Measurements from ENCODE around the gene GNLY. TPM values are rescaled to one million over a fixed set of nuclear protein-coding genes. Genes with fewer than 3 reads are reported as not detected.

The GNLY gene
- total RNA-seq, 1 donor: 181 TPM

- Histone ChIP-seq H3K27me3 (ENCODE audit: insufficient read depth, low read length) (no peaks in the 10 kb centered on the region), H3K9me3 (ENCODE audit: low read depth, low read length) (no peaks in the 10 kb centered on the region), H3K4me1 (ENCODE audit: insufficient read depth, low read length) (peaks cover 40% of the 10 kb centered on the region), H3K4me3 (ENCODE audit: low read length) (no peak overlapping the region)
Measured at GRCh38 chr2:85718009-85718391, 23.8 kb downstream of the GNLY start.

DNA sequence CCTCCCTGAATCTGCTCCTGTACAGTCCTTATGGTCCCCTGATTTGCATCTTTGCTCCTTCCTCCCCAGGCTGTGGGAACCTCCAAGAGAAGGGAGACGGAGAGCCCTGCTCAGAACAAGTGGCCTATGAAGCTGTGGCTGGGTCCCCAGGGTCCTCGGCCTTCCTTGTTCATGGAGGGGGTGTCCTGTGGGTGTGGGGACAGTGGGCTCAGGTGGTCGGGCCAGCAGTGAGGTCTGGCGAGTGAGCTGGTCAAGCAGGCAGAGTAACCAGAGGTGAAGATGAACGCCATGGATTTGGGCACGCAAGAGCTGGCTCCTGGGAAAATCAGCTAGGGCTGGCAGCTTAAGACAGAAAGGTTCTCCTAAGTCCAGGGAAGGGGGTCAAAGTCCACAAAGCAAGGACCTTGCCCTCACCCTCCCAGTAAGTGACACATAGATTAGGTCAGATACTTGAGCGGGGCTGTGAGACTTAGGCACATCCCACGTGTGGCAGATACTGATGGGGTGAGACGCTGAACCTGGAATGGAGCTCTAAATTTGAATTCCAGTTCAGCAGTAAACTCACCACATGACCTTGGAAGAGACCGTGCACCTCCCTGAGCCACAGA, 24.8 kb downstream of the GNLY start:
- no peaks in the 10 kb centered on the region for H3K9me3 ChIP-seq (ENCODE audit: low read depth, low read length)
- H3K4me1 ChIP-seq (ENCODE audit: insufficient read depth, low read length): peaks cover 40% of the 10 kb centered on the region
- H3K27me3 ChIP-seq (ENCODE audit: insufficient read depth, low read length): no peaks in the 10 kb centered on the region
- no peak overlapping the region for H3K4me3 ChIP-seq (ENCODE audit: low read length)

- Histone ChIP-seq H3K4me1 (ENCODE audit: insufficient read depth, low read length) (peaks cover 40% of the 10 kb centered on the region), H3K9me3 (ENCODE audit: low read depth, low read length) (no peaks in the 10 kb centered on the region), H3K27me3 (ENCODE audit: insufficient read depth, low read length) (no peaks in the 10 kb centered on the region), H3K4me3 (ENCODE audit: low read length) (no peak overlapping the region)
Measured at GRCh38 chr2:85719609-85720240, 25.6 kb downstream of the GNLY start.

- Histone ChIP-seq H3K9me3 (ENCODE audit: low read depth, low read length) (no peaks in the 10 kb centered on the region), H3K4me1 (ENCODE audit: insufficient read depth, low read length) (peaks cover 34% of the 10 kb centered on the region)
Measured at GRCh38 chr2:85720533-85720932, 26.4 kb downstream of the GNLY start.

GRCh38 chr2:85721641-85722040, 27.5 kb downstream of the GNLY start:
- no peaks in the 10 kb centered on the region for H3K9me3 ChIP-seq (ENCODE audit: low read depth, low read length)
- H3K27me3 ChIP-seq (ENCODE audit: insufficient read depth, low read length): no peaks in the 10 kb centered on the region
- H3K4me1 ChIP-seq (ENCODE audit: insufficient read depth, low read length): peaks cover 24% of the 10 kb centered on the region
- no peak overlapping the region for H3K4me3 ChIP-seq (ENCODE audit: low read length)

More at GRCh38 chr2:85720533-85720932, 26.4 kb downstream of the GNLY start:
- Histone ChIP-seq H3K27me3 (ENCODE audit: insufficient read depth, low read length) (no peaks in the 10 kb centered on the region), H3K4me3 (ENCODE audit: low read length) (no peak overlapping the region)

- Histone ChIP-seq H3K9me3 (ENCODE audit: low read depth, low read length) (no peaks in the 10 kb centered on the region), H3K4me3 (ENCODE audit: low read length) (no peak overlapping the region)
Measured at GRCh38 chr2:85722519-85722918, 28.4 kb downstream of the GNLY start.

DNA sequence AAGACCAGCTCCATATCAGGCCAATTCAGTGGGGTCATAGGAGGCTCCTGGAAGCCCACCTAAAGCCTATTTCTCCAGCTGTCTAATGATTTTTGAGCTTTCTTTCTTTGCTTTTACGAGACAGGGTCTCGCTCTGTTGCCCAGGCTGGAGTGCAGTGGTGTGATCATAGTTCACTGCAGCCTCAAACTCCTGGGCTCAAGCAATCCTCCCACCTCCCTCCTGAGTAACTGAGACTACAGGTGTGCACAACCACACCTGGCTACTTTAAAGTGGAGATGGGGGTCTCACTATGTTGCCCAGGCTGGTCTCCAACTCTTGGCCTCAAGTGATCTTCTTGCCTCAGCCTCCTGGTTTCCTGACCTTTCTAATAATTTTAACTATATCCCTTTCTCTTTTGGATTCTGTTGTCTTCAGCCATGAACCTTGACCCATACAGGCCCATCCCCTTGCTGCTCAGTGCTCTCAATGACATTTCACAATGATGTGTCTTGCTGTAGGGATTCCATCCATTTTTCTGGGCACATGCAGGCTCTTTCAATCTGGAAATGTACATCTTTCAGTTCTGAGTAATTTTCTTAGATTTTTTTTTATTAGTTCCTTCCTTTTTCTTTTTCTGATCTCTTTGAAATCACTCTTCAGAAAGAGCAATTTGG, 29.7 kb downstream of the GNLY start:
- H3K27me3 ChIP-seq (ENCODE audit: insufficient read depth, low read length): no peaks in the 10 kb centered on the region
- no peak overlapping the region for H3K4me3 ChIP-seq (ENCODE audit: low read length)
- peaks cover 32% of the 10 kb centered on the region for H3K4me1 ChIP-seq (ENCODE audit: insufficient read depth, low read length)
- no peaks in the 10 kb centered on the region for H3K9me3 ChIP-seq (ENCODE audit: low read depth, low read length)

More at GRCh38 chr2:85722519-85722918, 28.4 kb downstream of the GNLY start:
- H3K27me3 ChIP-seq (ENCODE audit: insufficient read depth, low read length): no peaks in the 10 kb centered on the region
- H3K4me1 ChIP-seq (ENCODE audit: insufficient read depth, low read length): peaks cover 23% of the 10 kb centered on the region

DNA sequence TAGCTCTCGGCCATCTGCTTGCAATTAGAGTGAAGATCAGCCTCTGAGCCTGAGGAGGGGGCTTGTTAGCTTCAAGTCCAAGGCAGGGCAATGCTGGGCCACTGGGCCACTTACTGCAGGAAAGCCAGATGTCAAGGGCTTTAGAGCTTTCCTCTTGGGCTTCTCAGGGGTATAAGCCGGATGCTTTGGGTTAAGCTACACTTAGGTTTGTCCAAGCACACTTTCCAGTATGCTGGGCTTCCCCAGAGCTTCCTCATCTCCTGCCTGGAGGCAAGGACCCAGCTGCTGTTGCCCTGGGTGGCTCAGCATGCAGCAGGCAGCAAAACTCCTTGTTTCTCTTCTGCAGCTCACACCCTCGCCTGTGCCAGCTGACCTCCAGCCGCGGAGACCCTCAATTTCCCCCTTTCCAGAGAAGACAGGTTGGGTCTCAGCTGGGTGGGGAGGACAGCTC, 30.6 kb downstream of the GNLY start:
- Histone ChIP-seq H3K4me3 (ENCODE audit: low read length) (no peak overlapping the region), H3K27me3 (ENCODE audit: insufficient read depth, low read length) (no peaks in the 10 kb centered on the region), H3K9me3 (ENCODE audit: low read depth, low read length) (no peaks in the 10 kb centered on the region), H3K4me1 (ENCODE audit: insufficient read depth, low read length) (peaks cover 37% of the 10 kb centered on the region)

DNA sequence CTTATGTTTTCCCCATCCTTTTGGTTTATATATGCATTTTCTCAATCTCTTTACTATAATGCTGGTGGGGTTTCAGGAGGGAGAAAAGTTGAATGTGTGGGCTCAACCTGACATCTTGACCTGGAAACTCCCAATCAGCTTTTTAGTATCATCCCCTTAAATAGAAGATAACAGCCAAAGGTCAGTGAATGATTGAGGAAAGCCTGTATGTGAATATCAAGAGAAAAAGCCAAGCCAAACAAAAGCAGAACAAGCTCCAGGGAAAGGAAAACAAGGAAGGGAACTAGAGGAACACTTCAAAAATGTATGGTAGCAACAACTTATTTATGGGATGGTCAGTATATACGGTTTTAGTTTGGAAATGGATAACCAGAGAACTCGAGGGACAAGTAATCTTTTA, 31.3 kb downstream of the GNLY start:
- Histone ChIP-seq H3K27me3 (ENCODE audit: insufficient read depth, low read length) (no peaks in the 10 kb centered on the region), H3K4me3 (ENCODE audit: low read length) (no peak overlapping the region), H3K9me3 (ENCODE audit: low read depth, low read length) (no peaks in the 10 kb centered on the region), H3K4me1 (ENCODE audit: insufficient read depth, low read length) (peaks cover 35% of the 10 kb centered on the region)

DNA sequence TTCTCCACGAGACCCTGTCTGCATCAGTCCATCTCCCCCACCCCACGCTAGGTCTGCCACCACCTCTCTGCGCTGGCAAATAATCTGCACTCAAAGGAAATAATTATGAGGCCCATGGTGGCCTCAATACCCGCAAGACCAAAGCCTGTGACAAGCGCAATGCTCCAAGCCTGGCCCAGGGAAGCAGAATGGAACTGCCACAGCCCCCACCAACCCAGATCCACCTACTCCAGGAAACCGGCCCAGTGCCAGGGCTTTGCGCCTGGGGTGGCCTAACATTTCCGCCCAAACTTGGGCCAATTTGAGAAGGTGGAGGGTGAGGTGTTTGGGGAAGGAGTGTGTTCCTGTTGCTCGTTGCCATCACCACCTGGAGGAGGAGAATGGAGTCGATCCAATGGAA, 33.6 kb downstream of the GNLY start:
- Histone ChIP-seq H3K4me1 (ENCODE audit: insufficient read depth, low read length) (peaks cover 35% of the 10 kb centered on the region), H3K27me3 (ENCODE audit: insufficient read depth, low read length) (no peaks in the 10 kb centered on the region), H3K4me3 (ENCODE audit: low read length) (no peak overlapping the region), H3K9me3 (ENCODE audit: low read depth, low read length) (no peaks in the 10 kb centered on the region)

DNA sequence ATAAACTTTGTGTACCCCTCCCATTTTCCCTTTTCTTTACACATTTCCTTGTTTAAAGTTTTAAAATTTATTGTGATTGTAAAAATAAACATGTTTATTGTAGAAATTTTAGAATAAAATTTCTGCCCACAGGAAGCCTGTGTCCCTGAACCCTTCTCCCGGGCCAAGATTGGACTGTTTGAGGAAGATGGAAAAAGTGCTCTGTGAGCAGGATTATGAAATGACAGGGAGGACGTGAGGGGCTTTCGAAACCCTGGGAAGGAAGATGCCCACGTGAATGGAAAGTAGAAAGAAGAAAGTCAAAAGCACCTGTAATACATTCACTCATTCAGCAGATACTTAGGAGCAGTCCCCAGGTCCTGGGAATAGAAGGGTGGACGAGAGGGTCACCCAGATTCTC, 34.2 kb downstream of the GNLY start:
- Histone ChIP-seq H3K4me3 (ENCODE audit: low read length) (no peak overlapping the region), H3K27me3 (ENCODE audit: insufficient read depth, low read length) (no peaks in the 10 kb centered on the region), H3K4me1 (ENCODE audit: insufficient read depth, low read length) (peaks cover 33% of the 10 kb centered on the region), H3K9me3 (ENCODE audit: low read depth, low read length) (no peaks in the 10 kb centered on the region)

GRCh38 chr2:85728883-85729824, 35.0 kb downstream of the GNLY start:
- no peaks in the 10 kb centered on the region for H3K27me3 ChIP-seq (ENCODE audit: insufficient read depth, low read length)
- no peaks in the 10 kb centered on the region for H3K9me3 ChIP-seq (ENCODE audit: low read depth, low read length)
- no peak overlapping the region for H3K4me3 ChIP-seq (ENCODE audit: low read length)
- H3K4me1 ChIP-seq (ENCODE audit: insufficient read depth, low read length): peaks cover 25% of the 10 kb centered on the region

GRCh38 chr2:85729825-85730510, 35.8 kb downstream of the GNLY start:
- H3K9me3 ChIP-seq (ENCODE audit: low read depth, low read length): no peaks in the 10 kb centered on the region
- H3K4me1 ChIP-seq (ENCODE audit: insufficient read depth, low read length): peaks cover 17% of the 10 kb centered on the region
- no peaks in the 10 kb centered on the region for H3K27me3 ChIP-seq (ENCODE audit: insufficient read depth, low read length)
- no peak overlapping the region for H3K4me3 ChIP-seq (ENCODE audit: low read length)

GRCh38 chr2:85730686-85731230, 36.6 kb downstream of the GNLY start:
- H3K4me1 ChIP-seq (ENCODE audit: insufficient read depth, low read length): peaks cover 17% of the 10 kb centered on the region
- no peaks in the 10 kb centered on the region for H3K9me3 ChIP-seq (ENCODE audit: low read depth, low read length)
- H3K4me3 ChIP-seq (ENCODE audit: low read length): no peak overlapping the region
- H3K27me3 ChIP-seq (ENCODE audit: insufficient read depth, low read length): no peaks in the 10 kb centered on the region
